GM23248 (cell line): ENCODE measurements around the gene HEATR5A.

Experiments
- EZH2 ChIP-seq: fragments of 200-600 bp; sonication (generic); IDR thresholded peaks from 2 replicates; pipeline ENCODE4 v1.6.1; 2018; ENCODE audit warnings: antibody characterized with exemption, mild to moderate bottlenecking; ENCODE audit not compliant: insufficient read depth, poor library complexity, severe bottlenecking
- EZH2phosphoT487 ChIP-seq: fragments of 200-600 bp; sonication (generic); IDR thresholded peaks from 2 replicates; pipeline ENCODE4 v1.6.1; 2018; ENCODE audit warnings: antibody characterized with exemption, moderate library complexity, mild to moderate bottlenecking, low read depth; ENCODE audit not compliant: insufficient read depth

GRCh38 chr14:31287294-31287972, 132.9 kb downstream of the HEATR5A start:
- TF ChIP-seq EZH2 (no peak), EZH2phosphoT487 (no peak)
